GM21619 (cell line): ENCODE results near the gene KAZN.

Experiments used
- ATAC-seq: cut with Tn5 transposase; IDR thresholded peaks from one replicate; pipeline ENCODE4 v1.9.1; 2021; ENCODE audit not compliant: unreplicated experiment

The KAZN gene

GRCh38 chr1:15141935-15142539 lies 543.6 kb downstream of the KAZN start:
- no peak for ATAC-seq

- ATAC-seq: no peak
These were observed 546.8 kb downstream of the KAZN start for GRCh38 chr1:15145327-15145726.

DNA sequence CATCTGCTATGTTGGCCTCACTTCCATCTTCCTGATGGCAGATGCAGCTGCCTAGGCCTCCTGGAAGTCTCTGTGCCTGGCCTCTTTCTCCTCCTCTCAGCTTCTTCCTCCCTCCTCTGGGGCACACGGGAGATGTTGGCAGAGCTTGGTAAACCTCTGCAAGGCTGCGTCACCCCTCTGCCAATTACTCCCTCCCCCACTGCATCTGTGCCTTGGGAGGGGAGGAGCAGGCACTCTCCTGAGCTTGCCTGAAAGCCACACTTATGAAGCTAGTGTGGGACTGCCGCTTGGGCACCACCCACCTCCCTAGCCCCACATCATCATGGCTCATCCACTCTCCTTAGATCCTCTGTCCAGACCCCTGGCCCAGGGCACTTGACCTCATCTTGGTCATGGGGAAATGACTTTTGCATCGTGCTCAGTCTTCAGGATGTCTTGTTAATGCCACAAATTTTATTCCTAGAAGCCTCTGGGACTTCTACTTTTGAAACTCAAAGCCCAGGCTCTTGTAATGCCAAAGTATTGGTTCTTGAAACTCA lies 547.7 kb downstream of the KAZN start:
- ATAC-seq: no peak

DNA sequence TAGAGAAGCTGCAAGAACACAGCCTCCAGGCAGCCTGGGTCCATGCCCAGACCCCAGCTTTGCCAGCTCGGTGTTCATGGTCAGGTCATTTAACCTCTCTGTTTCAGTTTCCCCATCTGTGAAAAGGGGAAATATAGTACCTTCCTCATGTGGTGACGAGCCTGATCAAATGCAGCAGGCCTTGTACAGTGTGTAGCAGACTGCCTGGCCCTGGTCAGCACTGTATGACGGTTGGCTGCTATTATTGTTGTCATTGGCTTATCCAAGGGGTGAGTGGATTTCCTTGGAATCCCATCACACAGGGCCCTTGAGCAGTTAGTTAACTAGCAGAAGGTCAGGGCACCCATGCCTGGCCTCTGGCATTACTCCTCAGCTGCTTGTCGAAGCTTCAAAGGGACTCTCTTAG lies 548.5 kb downstream of the KAZN start:
- ATAC-seq: no peak

DNA sequence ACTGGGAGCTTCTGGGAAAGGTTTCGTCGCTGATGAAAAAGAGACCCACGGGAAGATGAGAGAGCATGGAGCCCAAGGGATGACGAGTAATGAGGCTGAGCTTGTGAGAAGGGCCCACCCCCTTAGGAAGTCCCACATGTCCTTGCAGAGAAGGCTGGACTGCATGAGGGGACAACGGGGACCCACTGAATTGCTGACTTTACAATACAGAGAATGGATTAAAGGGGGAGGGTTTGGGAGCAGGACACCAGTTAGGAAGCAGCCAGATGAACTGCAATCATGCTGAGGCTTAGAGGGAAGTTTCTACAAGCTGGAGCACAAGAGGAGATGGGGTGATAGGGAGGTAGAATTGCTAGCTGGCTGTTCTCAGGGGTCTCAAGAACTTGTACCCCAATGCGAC lies 549.5 kb downstream of the KAZN start:
- ATAC-seq: no peak

DNA sequence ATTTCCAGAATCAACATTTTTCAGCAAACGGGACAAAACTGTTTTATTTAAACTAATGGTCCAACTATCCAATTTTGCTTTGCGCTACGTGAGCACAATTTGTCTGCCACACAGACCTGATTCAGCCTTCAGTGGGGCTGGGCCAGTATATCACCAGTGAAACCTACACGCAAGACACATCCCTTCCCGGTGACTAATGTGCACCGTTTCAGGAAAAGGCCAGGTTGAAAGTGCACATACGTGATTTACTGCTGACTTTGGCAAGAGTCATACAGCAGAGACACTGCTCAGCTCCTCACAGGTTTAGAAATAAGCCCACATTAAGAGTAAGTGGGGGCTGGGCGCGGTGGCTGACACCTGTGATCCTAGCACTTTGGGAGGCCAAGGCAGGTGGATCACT lies 550.0 kb downstream of the KAZN start:
- ATAC-seq: no peak

DNA sequence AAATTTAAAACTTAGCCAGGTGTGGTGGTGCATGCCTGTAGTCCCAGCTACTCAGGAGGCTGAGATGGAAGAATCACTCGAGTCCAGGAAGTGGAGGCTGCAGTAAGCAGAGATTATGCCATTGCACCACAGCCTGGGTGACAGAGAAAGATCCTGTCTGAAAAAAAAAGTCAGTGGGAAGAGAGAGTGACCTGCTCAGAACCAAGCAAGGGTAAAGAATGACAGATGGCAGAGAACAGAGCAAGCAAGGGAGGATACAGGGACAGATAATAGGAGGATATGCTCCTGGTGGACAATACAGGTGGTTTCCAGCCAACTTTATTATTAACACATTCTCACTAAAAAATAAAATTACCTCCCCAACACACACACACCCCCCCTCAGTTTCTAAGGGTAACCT lies 550.5 kb downstream of the KAZN start:
- no peak for ATAC-seq

DNA sequence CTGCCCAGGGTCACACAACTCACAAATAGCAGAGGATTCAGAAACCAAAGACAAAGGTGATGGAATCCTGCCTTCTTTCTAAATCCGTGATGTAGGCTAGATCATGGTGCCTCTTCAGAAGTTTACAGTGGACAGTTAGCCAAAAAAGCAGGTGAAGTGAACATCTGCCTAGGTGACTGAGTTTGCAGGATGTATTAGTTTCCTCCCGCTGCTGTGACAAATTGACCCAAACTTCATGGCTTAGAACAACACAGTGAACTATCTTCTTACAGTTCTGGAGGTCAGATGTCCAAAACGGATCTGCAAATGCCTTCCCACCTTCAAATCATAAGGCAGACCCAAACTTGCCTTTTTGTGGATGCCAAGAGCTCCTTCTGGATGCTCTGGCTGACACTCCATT lies 551.9 kb downstream of the KAZN start:
- ATAC-seq: no peak

GRCh38 chr1:15151377-15151806 lies 552.9 kb downstream of the KAZN start:
- no peak for ATAC-seq

GRCh38 chr1:15151871-15152270 lies 553.4 kb downstream of the KAZN start:
- no peak for ATAC-seq

- ATAC-seq: no peak
These were observed 554.1 kb downstream of the KAZN start for GRCh38 chr1:15152318-15153183.

GRCh38 chr1:15153184-15153841 lies 554.8 kb downstream of the KAZN start, which contains the start of gene TMEM51:
TMEM51 (plus strand) TSS chr1:15153747; CDS start chr1:15215088, 61,341 bp downstream.
- ATAC-seq: no peak

DNA sequence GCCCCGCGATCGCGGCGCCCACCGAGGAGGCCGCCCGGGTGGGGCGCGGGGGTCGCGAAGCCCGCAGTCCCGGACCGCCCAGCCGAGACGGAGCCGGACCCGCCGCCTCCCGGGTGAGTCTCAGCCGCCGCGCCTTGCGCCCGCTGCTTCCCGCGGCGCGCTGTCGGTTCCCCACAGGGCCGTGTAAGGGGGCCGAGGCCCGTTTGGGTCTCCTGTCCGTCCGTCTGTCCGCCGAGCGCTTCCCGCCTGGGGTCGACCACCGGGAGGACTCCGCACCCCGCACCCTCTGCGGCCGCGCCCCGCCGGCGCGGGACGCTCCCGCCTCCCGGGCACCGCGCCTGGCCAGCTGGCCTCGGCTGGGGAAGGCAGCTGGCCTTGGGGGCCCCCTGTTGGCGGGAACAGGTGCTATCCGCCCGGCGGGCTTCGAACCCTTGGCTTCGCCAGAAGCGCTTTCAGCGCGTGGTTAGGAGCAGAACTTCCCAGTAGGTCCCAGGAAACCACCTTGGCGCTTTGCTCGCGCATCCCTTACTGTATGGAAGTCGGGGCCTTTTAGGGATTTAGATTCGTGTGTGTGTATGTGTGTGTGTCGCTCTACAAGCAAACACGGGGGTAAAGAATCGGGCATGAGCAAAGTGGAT lies 555.5 kb downstream of the KAZN start:
- no peak for ATAC-seq

- no peak for ATAC-seq
These were observed 556.1 kb downstream of the KAZN start for GRCh38 chr1:15154480-15155036.

GRCh38 chr1:15155191-15155590 lies 556.7 kb downstream of the KAZN start:
- no peak for ATAC-seq

DNA sequence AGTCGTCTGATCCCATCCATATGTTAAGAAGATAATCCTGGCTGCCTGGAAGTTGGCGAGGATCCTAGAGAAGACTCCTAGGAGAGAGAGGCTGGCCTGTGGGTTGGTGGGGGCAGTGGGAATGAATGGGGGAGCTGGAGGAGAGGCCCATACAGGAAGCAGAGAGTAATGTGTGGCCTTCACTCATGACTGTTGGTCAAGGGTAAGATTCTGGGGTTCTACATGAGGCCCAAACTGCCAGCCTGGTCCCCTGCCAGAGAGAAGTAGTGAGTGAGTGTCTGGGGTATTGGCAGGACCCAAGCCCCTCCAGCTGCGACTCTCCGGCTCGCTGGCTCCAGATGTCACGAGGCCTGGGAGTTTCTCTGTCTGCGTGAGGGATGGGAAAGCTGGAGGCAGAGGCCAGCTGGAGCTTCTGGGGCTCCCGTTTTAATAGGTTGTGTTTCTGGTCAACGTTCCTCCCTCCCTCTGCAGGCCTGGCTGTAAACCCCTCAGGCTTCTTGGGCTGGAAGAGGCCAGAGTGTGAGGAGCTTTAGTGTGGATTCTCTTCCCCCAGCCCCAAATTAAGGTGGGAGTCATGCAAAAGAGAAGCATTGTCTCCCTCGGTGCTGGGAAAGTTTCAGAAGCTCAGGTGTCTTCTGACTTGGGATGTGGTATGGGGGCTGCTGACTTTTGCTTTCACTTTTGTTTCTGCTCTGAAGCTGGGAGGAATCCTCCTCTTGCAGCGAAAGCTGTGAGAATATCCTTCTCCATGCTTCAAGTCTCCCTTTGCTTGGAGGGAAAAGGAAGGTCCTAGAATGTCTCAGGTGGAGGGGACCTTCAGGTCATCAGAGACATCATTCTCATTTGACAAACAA lies 557.6 kb downstream of the KAZN start:
- ATAC-seq: no peak

DNA sequence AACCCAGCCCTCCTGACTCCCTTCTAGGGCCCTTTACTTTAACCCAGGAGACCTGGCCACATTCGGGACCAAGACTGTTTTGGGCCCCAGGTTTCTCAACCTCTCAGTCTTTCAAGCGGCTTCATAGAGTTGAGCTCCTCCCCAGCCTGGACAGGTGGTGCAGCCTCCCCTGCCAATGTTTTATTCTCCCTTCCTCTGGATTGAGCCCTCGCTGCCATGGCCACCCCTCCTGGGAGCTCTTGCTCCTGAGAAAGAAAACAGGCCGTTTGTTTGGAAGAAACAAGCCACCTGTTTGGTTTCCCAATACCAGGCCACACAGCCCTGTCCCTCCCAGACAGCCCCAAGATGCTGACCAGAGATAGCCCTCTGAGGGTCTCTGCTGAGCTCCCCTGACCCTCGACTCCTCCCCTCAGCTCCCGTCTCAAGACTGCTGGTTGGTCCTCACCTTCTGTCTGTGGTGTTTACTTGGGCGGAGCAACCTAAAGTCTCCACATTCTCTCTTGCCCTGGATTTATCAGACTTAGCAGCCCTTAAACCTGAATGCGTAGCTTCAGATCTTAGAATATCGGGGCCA lies 558.4 kb downstream of the KAZN start:
- no peak for ATAC-seq

DNA sequence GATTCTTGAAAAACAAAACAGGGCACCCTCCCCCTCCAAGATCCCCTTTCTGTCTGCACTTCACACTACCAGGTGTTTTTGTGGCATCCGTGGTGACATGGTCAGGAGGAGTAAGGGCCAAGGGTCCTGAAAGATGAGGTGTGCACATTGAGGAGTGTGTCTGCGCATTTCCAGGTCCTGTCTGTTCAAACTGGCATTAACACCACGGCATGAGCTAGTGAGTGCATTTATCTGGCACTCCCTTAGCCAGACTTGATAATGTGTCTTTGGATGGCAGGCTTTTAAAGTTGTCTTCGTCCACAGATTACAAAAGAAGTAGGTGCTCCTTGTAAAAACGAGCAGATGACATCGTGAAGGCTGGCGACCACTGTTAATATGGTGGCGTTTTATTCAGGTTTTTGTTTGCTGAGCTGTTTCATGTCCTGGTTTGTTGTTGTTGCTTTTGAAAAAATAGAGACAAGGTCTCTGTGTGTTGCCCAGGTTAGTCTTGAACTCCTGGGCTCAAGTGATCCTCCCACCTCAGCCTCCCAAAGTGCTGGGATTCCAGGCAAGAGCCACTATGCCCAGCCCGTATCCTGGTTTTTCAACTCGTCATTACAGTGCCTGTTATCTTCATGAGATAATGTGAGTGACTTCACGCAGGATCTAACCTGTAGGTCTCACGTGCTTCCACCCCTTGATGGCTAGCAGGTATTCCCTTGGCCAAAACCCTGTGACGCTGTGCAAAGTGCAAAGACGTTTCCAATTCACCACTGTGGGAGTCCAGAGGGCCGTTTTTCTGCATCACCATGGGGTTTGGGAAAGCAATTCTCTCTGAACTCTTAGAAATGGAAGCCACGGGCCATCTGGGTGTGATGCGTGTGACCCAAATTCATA lies 559.3 kb downstream of the KAZN start:
- no peak for ATAC-seq
